HEK293 (cell line): ENCODE data around the gene NNMT.
A peak's percentile ranks its signal among the peaks of the same experiment; 100 is the strongest.

ENCODE experiments used
- CTCF ChIA-PET: fragments of 350-600 bp; formaldehyde crosslinking; extraction: SDS; loops from one replicate; lab custom pipeline; 2021; ENCODE audit warnings: antibody characterized with exemption; lab: Yijun Ruan, JAX
- POLR2A ChIA-PET: fragments of 300-600 bp; formaldehyde crosslinking; extraction: SDS; loops from one replicate; lab custom pipeline; 2020; ENCODE audit warnings: antibody characterized with exemption, inconsistent platforms; lab: Yijun Ruan, JAX
- H3K27ac ChIP-seq: fragments of 200-500 bp; sonication (Bioruptor generic); 2 replicates; pipeline ENCODE4 v1.5.1; 2014; ENCODE audit warnings: low read depth, low read length, control low read depth, inconsistent platforms; ENCODE audit errors: extremely low read depth
- H3K36me3 ChIP-seq, 2 experiments: fragments of 200-500 bp in 1 of 2; sonication (Bioruptor generic) in 1 of 2; 1 replicate in 1 of 2; 2 replicates in 1 of 2; pipeline ENCODE4 v1.5.1; 2014 to 2017; ENCODE audit warnings: inconsistent platforms in 2 of 2, low read length in 2 of 2; ENCODE audit not compliant: control insufficient read depth in 2 of 2, insufficient read depth in 1 of 2
- H3K4me1 ChIP-seq: fragments of 200-500 bp; sonication (Bioruptor generic); 2 replicates; pipeline ENCODE4 v1.5.1; 2014; ENCODE audit warnings: mild to moderate bottlenecking, low read length, inconsistent platforms; ENCODE audit not compliant: control insufficient read depth, insufficient read depth
- H3K4me3 ChIP-seq: 2 replicates; pipeline ENCODE4 v1.5.1; 2011; ENCODE audit warnings: low read depth, mild to moderate bottlenecking, control low read depth, low read length, moderate library complexity
- H3K9me3 ChIP-seq: fragments of 200-500 bp; sonication (Bioruptor generic); 2 replicates; pipeline ENCODE4 v1.5.1; 2014; ENCODE audit warnings: low read depth, low read length, inconsistent platforms; ENCODE audit not compliant: control insufficient read depth, insufficient read depth
- BCL11B ChIP-seq: fragments of 450-650 bp; formaldehyde crosslinking; IDR thresholded peaks from 2 replicates; pipeline ENCODE4 v1.5.1; 2016; ENCODE audit warnings: low read depth, missing biosample characterization, missing genetic modification characterization
- BCL6B ChIP-seq: fragments of 450-650 bp; formaldehyde crosslinking; IDR thresholded peaks from 2 replicates; pipeline ENCODE4 v1.5.1; 2017; ENCODE audit warnings: missing biosample characterization, missing genetic modification characterization
- EGR2 ChIP-seq: fragments of 450-650 bp; formaldehyde crosslinking; IDR thresholded peaks from 2 replicates; pipeline ENCODE4 v1.5.1; 2016; ENCODE audit warnings: low read depth, missing biosample characterization, missing genetic modification characterization
- INSM2 ChIP-seq: fragments of 450-650 bp; formaldehyde crosslinking; IDR thresholded peaks from 2 replicates; pipeline ENCODE4 v1.5.1; 2016; ENCODE audit warnings: missing biosample characterization, missing genetic modification characterization
- MZF1 ChIP-seq: fragments of 450-650 bp; formaldehyde crosslinking; IDR thresholded peaks from 2 replicates; pipeline ENCODE4 v1.5.1; 2017; ENCODE audit warnings: missing biosample characterization, missing genetic modification characterization, borderline replicate concordance
- SCRT1 ChIP-seq: fragments of 450-650 bp; formaldehyde crosslinking; IDR thresholded peaks from 2 replicates; pipeline ENCODE4 v1.5.1; 2016; ENCODE audit warnings: missing biosample characterization, missing genetic modification characterization, borderline replicate concordance
- TRIM28 ChIP-seq: IDR thresholded peaks from 2 replicates; pipeline ENCODE4 v1.6.1; 2011; ENCODE audit warnings: low read length, control low read depth, borderline replicate concordance
- ZFHX2 ChIP-seq: fragments of 450-650 bp; formaldehyde crosslinking; conservative IDR thresholded peaks from 2 replicates; pipeline ENCODE4 v1.5.1; 2016; ENCODE audit warnings: missing biosample characterization, missing genetic modification characterization
- ZNF10 ChIP-seq: fragments of 450-650 bp; formaldehyde crosslinking; IDR thresholded peaks from 2 replicates; pipeline ENCODE4 v1.5.1; 2017; ENCODE audit warnings: missing biosample characterization, missing genetic modification characterization
- ZNF121 ChIP-seq: fragments of 450-650 bp; formaldehyde crosslinking; IDR thresholded peaks from 2 replicates; pipeline ENCODE4 v1.5.1; 2016; ENCODE audit warnings: missing biosample characterization, missing genetic modification characterization
- ZNF133 ChIP-seq: fragments of 450-650 bp; formaldehyde crosslinking; IDR thresholded peaks from 2 replicates; pipeline ENCODE4 v1.5.1; 2016; ENCODE audit warnings: missing biosample characterization, missing genetic modification characterization
- ZNF140 ChIP-seq: fragments of 450-650 bp; formaldehyde crosslinking; IDR thresholded peaks from 2 replicates; pipeline ENCODE4 v1.5.1; 2016; ENCODE audit warnings: missing biosample characterization, missing genetic modification characterization
- ZNF157 ChIP-seq: fragments of 450-650 bp; formaldehyde crosslinking; IDR thresholded peaks from 2 replicates; pipeline ENCODE4 v1.5.1; 2016; ENCODE audit warnings: missing biosample characterization, missing genetic modification characterization
- ZNF19 ChIP-seq: fragments of 450-650 bp; formaldehyde crosslinking; IDR thresholded peaks from 2 replicates; pipeline ENCODE4; 2016; ENCODE audit warnings: missing biosample characterization, missing genetic modification characterization, low read depth
- ZNF48 ChIP-seq: fragments of 450-650 bp; formaldehyde crosslinking; IDR thresholded peaks from 2 replicates; pipeline ENCODE4 v1.5.1; 2016; ENCODE audit warnings: missing biosample characterization, missing genetic modification characterization
- ZNF544 ChIP-seq: fragments of 450-650 bp; formaldehyde crosslinking; IDR thresholded peaks from 2 replicates; pipeline ENCODE4 v1.5.0; 2017; ENCODE audit warnings: missing biosample characterization, missing genetic modification characterization
- ZNF571 ChIP-seq: fragments of 450-650 bp; formaldehyde crosslinking; IDR thresholded peaks from 2 replicates; pipeline ENCODE4 v1.5.0; 2017; ENCODE audit warnings: missing biosample characterization, missing genetic modification characterization
- ZNF610 ChIP-seq: fragments of 450-650 bp; formaldehyde crosslinking; IDR thresholded peaks from 2 replicates; pipeline ENCODE4 v1.5.1; 2016; ENCODE audit warnings: missing biosample characterization, missing genetic modification characterization, borderline replicate concordance
- ZNF624 ChIP-seq: fragments of 450-650 bp; formaldehyde crosslinking; IDR thresholded peaks from 2 replicates; pipeline ENCODE4 v1.5.1; 2017; ENCODE audit warnings: missing biosample characterization, missing genetic modification characterization
- ZNF629 ChIP-seq: fragments of 450-650 bp; formaldehyde crosslinking; IDR thresholded peaks from 2 replicates; pipeline ENCODE4 v1.5.1; 2017; ENCODE audit warnings: missing biosample characterization, missing genetic modification characterization
- ZNF791 ChIP-seq: fragments of 450-650 bp; formaldehyde crosslinking; IDR thresholded peaks from 2 replicates; pipeline ENCODE4 v1.5.1; 2016; ENCODE audit warnings: missing biosample characterization, missing genetic modification characterization
- ZNF837 ChIP-seq: fragments of 450-650 bp; formaldehyde crosslinking; IDR thresholded peaks from 2 replicates; pipeline ENCODE4 v1.5.1; 2016; ENCODE audit warnings: missing biosample characterization, missing genetic modification characterization
- ZSCAN16 ChIP-seq: fragments of 450-650 bp; formaldehyde crosslinking; IDR thresholded peaks from 2 replicates; pipeline ENCODE4 v1.5.1; 2016; ENCODE audit warnings: missing biosample characterization, missing genetic modification characterization
- ZSCAN30 ChIP-seq: fragments of 450-650 bp; IDR thresholded peaks from 2 replicates; pipeline ENCODE4 v1.5.1; 2018; ENCODE audit warnings: missing biosample characterization, mild to moderate bottlenecking, missing genetic modification characterization, moderate library complexity
- ZSCAN4 ChIP-seq: fragments of 450-650 bp; formaldehyde crosslinking; IDR thresholded peaks from 2 replicates; pipeline ENCODE4 v1.5.1; 2017; ENCODE audit warnings: missing biosample characterization, missing genetic modification characterization

Gene NNMT

GRCh38 chr11:114254571-114255146, 41.5 kb upstream of the NNMT start:
- TF ChIP-seq ZSCAN16 (tag by site-specific recombination) (no peak), ZNF19 (tag by site-specific recombination) (no peak), SCRT1 (tag by site-specific recombination) (no peak), ZNF791 (tag by site-specific recombination) (no peak), ZNF133 (no peak), INSM2 (tag by site-specific recombination) (no peak), ZSCAN4 (no peak), ZNF544 (tag by site-specific recombination) (no peak), BCL6B (tag by site-specific recombination) (no peak), ZSCAN30 (no peak), EGR2 (tag by site-specific recombination) (no peak), ZNF10 (tag by site-specific recombination) (no peak), ZNF629 (tag by site-specific recombination) (no peak)
- H3K4me1 ChIP-seq = no peaks in the 10 kb centered on the region
- H3K36me3 ChIP-seq = peaks cover 0 to 4% of the 10 kb centered on the region in 2 experiments; a peak in 1 of 3 replicates
- H3K27ac ChIP-seq = no peak overlapping the region
- ChIA-PET CTCF (interaction anchor here (0.7 kb wide), 2 partner anchors 260 to 367 kb away, joined by 3 read pairs; no protein-coding TSS in a partner anchor), POLR2A (no interaction called here)
- no peak overlapping the region for H3K4me3 ChIP-seq
- H3K9me3 ChIP-seq = no peaks in the 10 kb centered on the region

GRCh38 chr11:114255289-114255688, 40.9 kb upstream of the NNMT start:
- TF ChIP-seq MZF1 (tag by site-specific recombination) = no peak
- peak; percentile 91; the same call in 1 of the 2 replicates for TF ChIP-seq ZNF610
- peaks cover 0 to 4% of the 10 kb centered on the region in 2 experiments; a peak in 1 of 3 replicates for H3K36me3 ChIP-seq
- no peaks in the 10 kb centered on the region for H3K4me1 ChIP-seq
- no peak overlapping the region for H3K4me3 ChIP-seq
- ChIA-PET POLR2A (no interaction called here), CTCF (interaction anchor here (11.7 kb wide), 1 partner anchor 260 kb away, joined by 392 read pairs; no protein-coding TSS in a partner anchor)
- H3K27ac ChIP-seq = no peak overlapping the region
- no peaks in the 10 kb centered on the region for H3K9me3 ChIP-seq

GRCh38 chr11:114256176-114256966, 39.8 kb upstream of the NNMT start:
- Histone ChIP-seq H3K9me3 (no peaks in the 10 kb centered on the region), H3K36me3 (peaks cover 0 to under 1% of the 10 kb centered on the region in 2 experiments; a peak in 1 of 3 replicates), H3K4me3 (no peak overlapping the region), H3K27ac (no peak overlapping the region), H3K4me1 (no peaks in the 10 kb centered on the region)
- ChIA-PET POLR2A (no interaction called here), CTCF (interaction anchor here (7.4 to 11.7 kb wide), 2 partner anchors 221 to 261 kb away, joined by 86 to 392 read pairs; no protein-coding TSS in a partner anchor)
- no peak for TF ChIP-seq ZNF157 (tag by site-specific recombination)
- no peak for TF ChIP-seq BCL11B (tag by site-specific recombination)
- no peak for TF ChIP-seq ZNF121 (tag by site-specific recombination)
- TF ChIP-seq ZNF571 = no peak
- no peak for TF ChIP-seq ZNF837 (tag by site-specific recombination)
- no peak for TF ChIP-seq TRIM28
- TF ChIP-seq ZFHX2 (tag by site-specific recombination) = no peak
- no peak for TF ChIP-seq ZNF624
- no peak for TF ChIP-seq BCL6B (tag by site-specific recombination)
- TF ChIP-seq ZNF140 (tag by site-specific recombination) = no peak
- TF ChIP-seq ZNF48 (tag by site-specific recombination) = no peak
